HepG2 (cell line): Measurements from ENCODE around the gene AIF1. TPM values are rescaled to one million over a fixed set of nuclear protein-coding genes. Genes with fewer than 3 reads are reported as not detected.

Experiments used
- CEBPB ChIP-seq: IDR thresholded peaks from 2 replicates; pipeline ENCODE4 v1.6.1; 2011; ENCODE audit warnings: low read depth, low read length, improper control_type of control experiment, borderline replicate concordance
- CREB1 ChIP-seq, 2 experiments: fragments of 450-650 bp in 1 of 2; IDR thresholded peaks; 2 replicates each; pipeline ENCODE4 v1.6.1; 2016 to 2017; ENCODE audit warnings: control low read depth in 1 of 2, mild to moderate bottlenecking in 1 of 2, missing compliant biosample characterization in 1 of 2, missing genetic modification characterization in 1 of 2
- ELF4 ChIP-seq: sonication (generic); formaldehyde crosslinking; IDR thresholded peaks from 2 replicates; pipeline ENCODE4 v1.5.0; 2020; ENCODE audit warnings: missing genetic modification reagents, mild to moderate bottlenecking, moderate library complexity, borderline replicate concordance
- FIP1L1 ChIP-seq: fragments of 200-400 bp; formaldehyde crosslinking; IDR thresholded peaks from 2 replicates; pipeline ENCODE4 v1.6.1; 2018; ENCODE audit warnings: low read depth, mild to moderate bottlenecking, low read length, moderate library complexity, borderline replicate concordance; ENCODE audit not compliant: insufficient read depth
- GABPB1 ChIP-seq: IDR thresholded peaks from 2 replicates; pipeline ENCODE4 v1.6.1; 2016; ENCODE audit warnings: mild to moderate bottlenecking, missing genetic modification reagents, moderate library complexity, missing compliant biosample characterization
- KAT8 ChIP-seq: IDR thresholded peaks from 2 replicates; pipeline ENCODE4 v1.6.1; 2016; ENCODE audit warnings: missing genetic modification reagents, missing compliant biosample characterization
- MED1 ChIP-seq: sonication (generic); formaldehyde crosslinking; IDR thresholded peaks from 2 replicates; pipeline ENCODE4 v1.4.0; 2020; ENCODE audit warnings: missing genetic modification reagents
- PAF1 ChIP-seq: IDR thresholded peaks from 2 replicates; pipeline ENCODE4 v1.6.1; 2016; ENCODE audit warnings: missing genetic modification reagents, missing compliant biosample characterization
- PCBP2 ChIP-seq: fragments of 200-400 bp; formaldehyde crosslinking; optimal IDR thresholded peaks from 2 replicates; pipeline ENCODE3; 2018; ENCODE audit warnings: low read length, low read depth; ENCODE audit not compliant: poor library complexity, severe bottlenecking
- PITX1 ChIP-seq: sonication (generic); formaldehyde crosslinking; IDR thresholded peaks from 2 replicates; pipeline ENCODE4 v1.5.1; 2020; ENCODE audit warnings: mild to moderate bottlenecking, missing genetic modification reagents
- RCOR2 ChIP-seq: IDR thresholded peaks from 2 replicates; pipeline ENCODE4 v1.6.1; 2016; ENCODE audit warnings: missing biosample characterization, missing genetic modification reagents
- SNAI1 ChIP-seq: sonication (generic); formaldehyde crosslinking; IDR thresholded peaks from 2 replicates; pipeline ENCODE4 v1.5.0; 2020; ENCODE audit warnings: mild to moderate bottlenecking, missing genetic modification reagents, borderline replicate concordance
- ZNF12 ChIP-seq: sonication (generic); formaldehyde crosslinking; IDR thresholded peaks from 2 replicates; pipeline ENCODE4 v1.5.0; 2020; ENCODE audit warnings: missing genetic modification reagents
- ZNF207 ChIP-seq: fragments of 450-650 bp; IDR thresholded peaks from 2 replicates; pipeline ENCODE4 v1.6.1; 2016; ENCODE audit warnings: antibody characterized with exemption, borderline replicate concordance
- ZNF253 ChIP-seq: sonication (generic); formaldehyde crosslinking; IDR thresholded peaks from 2 replicates; pipeline ENCODE4 v1.8.0; 2022; ENCODE audit warnings: mild to moderate bottlenecking, missing genetic modification reagents, borderline replicate concordance
- ZNF329 ChIP-seq: sonication (generic); formaldehyde crosslinking; IDR thresholded peaks from 2 replicates; pipeline ENCODE4 v1.9.0; 2021; ENCODE audit warnings: low read depth, mild to moderate bottlenecking, missing genetic modification reagents
- ZNF34 ChIP-seq: sonication (generic); formaldehyde crosslinking; IDR thresholded peaks from 2 replicates; pipeline ENCODE4 v1.4.0; 2020; ENCODE audit warnings: mild to moderate bottlenecking, missing genetic modification reagents, borderline replicate concordance
- ZNF562 ChIP-seq: sonication (generic); formaldehyde crosslinking; IDR thresholded peaks from 2 replicates; pipeline ENCODE4 v1.8.0; 2022; ENCODE audit warnings: missing genetic modification reagents, borderline replicate concordance
- ZNF772 ChIP-seq: sonication (generic); formaldehyde crosslinking; IDR thresholded peaks from 2 replicates; pipeline ENCODE4 v1.5.0; 2020; ENCODE audit warnings: mild to moderate bottlenecking, missing genetic modification reagents
- ZSCAN31 ChIP-seq: sonication (generic); formaldehyde crosslinking; IDR thresholded peaks from 2 replicates; pipeline ENCODE4 v1.5.0; 2020; ENCODE audit warnings: low read depth, mild to moderate bottlenecking, missing genetic modification reagents
- polyA plus RNA-seq, 8 experiments: library from polyadenylated mRNA; depleted of rRNA in 3 of 8; stranded (reverse) in 7 of 8; unstranded in 1 of 8; fragments of >200 nt; fragmentation: Illumina TruSeq in 4 of 8; extraction: Trizol in 4 of 8; gene quantifications; 2 replicates each; pipeline versions ENCODE4 v1.2.1 to v1.2.3, GENCODE V29; 2011 to 2016; ENCODE audit warnings: low read depth in 4 of 8, missing spikeins in 1 of 8, mixed read lengths in 1 of 8; ENCODE audit not compliant: insufficient read depth in 1 of 8
- total RNA-seq, 5 experiments: library from RNA; depleted of rRNA; stranded (reverse); fragments of >200 nt; fragmentation: Illumina TruSeq; extraction: Trizol; gene quantifications; 2 replicates each; pipeline ENCODE4 v1.2.3, GENCODE V29; 2016; ENCODE audit warnings: low read depth in 1 of 5
- TF ChIP-seq, protein P1 (sequence below): IDR thresholded peaks from 2 replicates; pipeline ENCODE4 v1.6.1; 2016
- TF ChIP-seq, protein P2 (sequence below): IDR thresholded peaks from 2 replicates; pipeline ENCODE4 v1.6.1; 2018; ENCODE audit warnings: missing genetic modification reagents, mild to moderate bottlenecking, missing compliant biosample characterization
- TF ChIP-seq, protein P3 (sequence below): sonication (generic); formaldehyde crosslinking; IDR thresholded peaks from 2 replicates; pipeline ENCODE4 v1.4.0; 2020; ENCODE audit warnings: missing genetic modification reagents

Gene AIF1
- total and polyA plus RNA-seq, 2 of the 13 experiments (the other 11 are each of a cell fraction or from before 2014, with no cell fraction given): 1.5 TPM; not detected in 1

DNA sequence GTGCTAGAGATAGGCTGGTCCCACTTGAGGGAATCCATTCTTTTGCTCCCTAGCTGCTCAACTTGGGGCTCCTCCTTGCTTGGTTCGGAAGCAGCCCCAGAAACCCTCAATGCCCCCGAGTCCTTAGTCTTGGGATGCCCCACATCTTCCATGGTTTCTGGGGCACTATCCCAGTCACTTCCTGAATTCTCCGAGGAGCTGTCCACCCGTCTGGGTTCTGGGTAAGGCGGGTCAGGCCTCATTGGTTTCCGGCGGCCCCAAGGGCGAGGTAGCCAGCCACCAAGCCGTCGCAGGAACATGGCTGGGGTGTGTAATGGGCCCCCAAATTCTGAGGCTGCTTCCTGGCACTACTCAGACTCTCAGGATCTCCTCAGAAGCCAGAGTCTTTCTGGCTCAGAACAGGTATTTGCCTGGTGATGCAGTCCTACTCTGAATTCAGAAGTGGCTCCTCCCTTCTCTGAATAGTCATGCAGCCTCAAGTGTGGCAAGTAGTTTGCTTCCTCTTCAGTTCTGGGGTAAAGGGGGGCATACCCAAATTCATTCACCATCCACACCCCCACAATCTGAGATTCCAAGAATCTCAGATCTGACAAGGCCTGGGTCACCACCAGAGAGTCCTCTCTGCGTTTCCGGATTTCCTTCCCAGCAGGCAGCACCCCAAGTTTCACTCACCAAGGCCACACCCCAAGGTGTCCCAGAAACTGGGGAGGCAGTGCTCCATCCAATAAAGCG is 44.8 kb downstream of the AIF1 start (continued):
- TF ChIP-seq ZNF207 (no peak), GABPB1 (no peak), RCOR2 (no peak), ZNF772 (no peak), ZNF253 (CRISPR knock-in tag) (no peak), SNAI1 (CRISPR knock-in tag) (no peak), MED1 (no peak), ZNF562 (no peak), KAT8 (CRISPR knock-in tag) (no peak), ZNF34 (CRISPR knock-in tag) (peak; percentile 57; the same call in 1 of the 2 replicates), ZNF329 (CRISPR knock-in tag) (no peak), FIP1L1 (no peak), PCBP2 (no peak), PAF1 (CRISPR knock-in tag) (no peak; the same call in 1 of the 2 replicates), PITX1 (CRISPR knock-in tag) (no peak), ZNF12 (CRISPR knock-in tag) (no peak), ELF4 (CRISPR knock-in tag) (0 out of 2 replicates have a peak, but pooled peaks have one; percentile 51), CEBPB (no peak), ZSCAN31 (CRISPR knock-in tag) (no peak; the same call in 1 of the 2 replicates), CREB1 (IDR thresholded peaks at IDR 0.05) (no peak), CREB1 (CRISPR knock-in tag; IDR thresholded peaks at IDR 0.05) (no peak)
- TF ChIP-seq, protein P1, sequence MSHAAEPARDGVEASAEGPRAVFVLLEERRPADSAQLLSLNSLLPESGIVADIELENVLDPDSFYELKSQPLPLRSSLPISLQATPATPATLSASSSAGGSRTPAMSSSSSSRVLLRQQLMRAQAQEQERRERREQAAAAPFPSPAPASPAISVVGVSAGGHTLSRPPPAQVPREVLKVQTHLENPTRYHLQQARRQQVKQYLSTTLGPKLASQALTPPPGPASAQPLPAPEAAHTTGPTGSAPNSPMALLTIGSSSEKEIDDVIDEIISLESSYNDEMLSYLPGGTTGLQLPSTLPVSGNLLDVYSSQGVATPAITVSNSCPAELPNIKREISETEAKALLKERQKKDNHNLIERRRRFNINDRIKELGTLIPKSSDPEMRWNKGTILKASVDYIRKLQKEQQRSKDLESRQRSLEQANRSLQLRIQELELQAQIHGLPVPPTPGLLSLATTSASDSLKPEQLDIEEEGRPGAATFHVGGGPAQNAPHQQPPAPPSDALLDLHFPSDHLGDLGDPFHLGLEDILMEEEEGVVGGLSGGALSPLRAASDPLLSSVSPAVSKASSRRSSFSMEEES (CRISPR knock-in tag): no peak
- TF ChIP-seq, protein P2, sequence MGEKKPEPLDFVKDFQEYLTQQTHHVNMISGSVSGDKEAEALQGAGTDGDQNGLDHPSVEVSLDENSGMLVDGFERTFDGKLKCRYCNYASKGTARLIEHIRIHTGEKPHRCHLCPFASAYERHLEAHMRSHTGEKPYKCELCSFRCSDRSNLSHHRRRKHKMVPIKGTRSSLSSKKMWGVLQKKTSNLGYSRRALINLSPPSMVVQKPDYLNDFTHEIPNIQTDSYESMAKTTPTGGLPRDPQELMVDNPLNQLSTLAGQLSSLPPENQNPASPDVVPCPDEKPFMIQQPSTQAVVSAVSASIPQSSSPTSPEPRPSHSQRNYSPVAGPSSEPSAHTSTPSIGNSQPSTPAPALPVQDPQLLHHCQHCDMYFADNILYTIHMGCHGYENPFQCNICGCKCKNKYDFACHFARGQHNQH (CRISPR knock-in tag): no peak
- TF ChIP-seq, protein P3, sequence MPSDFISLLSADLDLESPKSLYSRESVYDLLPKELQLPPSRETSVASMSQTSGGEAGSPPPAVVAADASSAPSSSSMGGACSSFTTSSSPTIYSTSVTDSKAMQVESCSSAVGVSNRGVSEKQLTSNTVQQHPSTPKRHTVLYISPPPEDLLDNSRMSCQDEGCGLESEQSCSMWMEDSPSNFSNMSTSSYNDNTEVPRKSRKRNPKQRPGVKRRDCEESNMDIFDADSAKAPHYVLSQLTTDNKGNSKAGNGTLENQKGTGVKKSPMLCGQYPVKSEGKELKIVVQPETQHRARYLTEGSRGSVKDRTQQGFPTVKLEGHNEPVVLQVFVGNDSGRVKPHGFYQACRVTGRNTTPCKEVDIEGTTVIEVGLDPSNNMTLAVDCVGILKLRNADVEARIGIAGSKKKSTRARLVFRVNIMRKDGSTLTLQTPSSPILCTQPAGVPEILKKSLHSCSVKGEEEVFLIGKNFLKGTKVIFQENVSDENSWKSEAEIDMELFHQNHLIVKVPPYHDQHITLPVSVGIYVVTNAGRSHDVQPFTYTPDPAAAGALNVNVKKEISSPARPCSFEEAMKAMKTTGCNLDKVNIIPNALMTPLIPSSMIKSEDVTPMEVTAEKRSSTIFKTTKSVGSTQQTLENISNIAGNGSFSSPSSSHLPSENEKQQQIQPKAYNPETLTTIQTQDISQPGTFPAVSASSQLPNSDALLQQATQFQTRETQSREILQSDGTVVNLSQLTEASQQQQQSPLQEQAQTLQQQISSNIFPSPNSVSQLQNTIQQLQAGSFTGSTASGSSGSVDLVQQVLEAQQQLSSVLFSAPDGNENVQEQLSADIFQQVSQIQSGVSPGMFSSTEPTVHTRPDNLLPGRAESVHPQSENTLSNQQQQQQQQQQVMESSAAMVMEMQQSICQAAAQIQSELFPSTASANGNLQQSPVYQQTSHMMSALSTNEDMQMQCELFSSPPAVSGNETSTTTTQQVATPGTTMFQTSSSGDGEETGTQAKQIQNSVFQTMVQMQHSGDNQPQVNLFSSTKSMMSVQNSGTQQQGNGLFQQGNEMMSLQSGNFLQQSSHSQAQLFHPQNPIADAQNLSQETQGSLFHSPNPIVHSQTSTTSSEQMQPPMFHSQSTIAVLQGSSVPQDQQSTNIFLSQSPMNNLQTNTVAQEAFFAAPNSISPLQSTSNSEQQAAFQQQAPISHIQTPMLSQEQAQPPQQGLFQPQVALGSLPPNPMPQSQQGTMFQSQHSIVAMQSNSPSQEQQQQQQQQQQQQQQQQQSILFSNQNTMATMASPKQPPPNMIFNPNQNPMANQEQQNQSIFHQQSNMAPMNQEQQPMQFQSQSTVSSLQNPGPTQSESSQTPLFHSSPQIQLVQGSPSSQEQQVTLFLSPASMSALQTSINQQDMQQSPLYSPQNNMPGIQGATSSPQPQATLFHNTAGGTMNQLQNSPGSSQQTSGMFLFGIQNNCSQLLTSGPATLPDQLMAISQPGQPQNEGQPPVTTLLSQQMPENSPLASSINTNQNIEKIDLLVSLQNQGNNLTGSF (CRISPR knock-in tag): peak; percentile 19; the same call in 1 of the 2 replicates
